ENCODE measurements around the gene GLG1. TPM values are rescaled to one million over a fixed set of nuclear protein-coding genes. Genes with fewer than 3 reads are reported as not detected.

The GLG1 gene
- total RNA-seq, 6 experiments from 2014 or later = 42.4 to 65.1 (median 44.7) TPM

DNA sequence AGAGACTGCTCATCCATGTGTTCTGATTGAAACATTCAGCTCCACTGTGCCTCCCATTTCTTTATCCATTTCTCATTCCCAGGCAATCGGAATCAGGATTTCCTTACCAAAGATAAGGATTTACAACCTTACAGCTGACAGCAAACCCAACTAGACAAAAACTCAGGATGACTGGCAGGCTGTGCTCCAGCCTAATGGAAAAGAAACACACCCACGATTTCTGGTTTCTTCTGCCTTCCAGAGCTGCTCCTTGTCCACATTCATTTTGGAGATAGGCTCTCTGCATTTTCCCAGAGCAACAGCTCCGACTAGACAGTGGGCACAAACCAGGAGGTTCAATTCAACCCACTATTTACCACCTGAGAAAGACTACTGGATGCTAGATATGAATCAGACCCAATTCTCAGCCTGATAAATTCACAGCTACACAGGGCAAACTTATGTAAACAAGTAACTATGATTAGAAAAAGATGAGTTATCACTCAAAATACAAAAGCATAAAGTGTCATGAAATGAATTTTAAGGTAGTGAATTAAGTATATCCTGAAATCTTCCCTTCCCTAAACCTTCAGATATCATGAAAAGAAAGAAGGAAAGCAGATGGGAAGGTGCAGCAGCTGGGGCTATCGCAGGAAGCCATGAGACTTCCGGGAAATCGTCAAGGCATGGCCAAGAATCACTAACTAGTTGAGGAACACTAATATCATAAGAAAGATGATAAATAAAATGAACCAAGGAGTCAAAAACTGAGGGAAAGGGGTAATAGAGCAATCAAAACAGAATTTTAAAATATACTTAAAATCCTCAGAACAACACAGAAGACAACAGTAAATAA, 140.8 kb downstream of the GLG1 start:
- peaks cover 9 to 90% (median 44%) of the 10 kb centered on the region in 4 donors for H3K36me3 ChIP-seq
- no peaks in the 10 kb centered on the region for H3K4me1 ChIP-seq
- no peak for TF ChIP-seq POLR2A (IDR thresholded peaks at IDR 0.05)
- TF ChIP-seq, protein P1, sequence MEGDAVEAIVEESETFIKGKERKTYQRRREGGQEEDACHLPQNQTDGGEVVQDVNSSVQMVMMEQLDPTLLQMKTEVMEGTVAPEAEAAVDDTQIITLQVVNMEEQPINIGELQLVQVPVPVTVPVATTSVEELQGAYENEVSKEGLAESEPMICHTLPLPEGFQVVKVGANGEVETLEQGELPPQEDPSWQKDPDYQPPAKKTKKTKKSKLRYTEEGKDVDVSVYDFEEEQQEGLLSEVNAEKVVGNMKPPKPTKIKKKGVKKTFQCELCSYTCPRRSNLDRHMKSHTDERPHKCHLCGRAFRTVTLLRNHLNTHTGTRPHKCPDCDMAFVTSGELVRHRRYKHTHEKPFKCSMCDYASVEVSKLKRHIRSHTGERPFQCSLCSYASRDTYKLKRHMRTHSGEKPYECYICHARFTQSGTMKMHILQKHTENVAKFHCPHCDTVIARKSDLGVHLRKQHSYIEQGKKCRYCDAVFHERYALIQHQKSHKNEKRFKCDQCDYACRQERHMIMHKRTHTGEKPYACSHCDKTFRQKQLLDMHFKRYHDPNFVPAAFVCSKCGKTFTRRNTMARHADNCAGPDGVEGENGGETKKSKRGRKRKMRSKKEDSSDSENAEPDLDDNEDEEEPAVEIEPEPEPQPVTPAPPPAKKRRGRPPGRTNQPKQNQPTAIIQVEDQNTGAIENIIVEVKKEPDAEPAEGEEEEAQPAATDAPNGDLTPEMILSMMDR (IDR thresholded peaks at IDR 0.05) = no peak
- H3K27me3 ChIP-seq = no peaks in the 10 kb centered on the region
- H3K27ac ChIP-seq = no peak overlapping the region
- no peak for ATAC-seq
- no peaks in the 10 kb centered on the region for H3K9me3 ChIP-seq
- 66% methylated on average over 6 of the region's 6 CpGs for WGBS (ENCODE audit: insufficient coverage, low coverage, low lambda C conversion rate, missing lambda C conversion rate)
- intact Hi-C loops (cut with DNase I) = no loop called here
- no peak for DNase-seq
- no peak overlapping the region for H3K4me3 ChIP-seq

DNA sequence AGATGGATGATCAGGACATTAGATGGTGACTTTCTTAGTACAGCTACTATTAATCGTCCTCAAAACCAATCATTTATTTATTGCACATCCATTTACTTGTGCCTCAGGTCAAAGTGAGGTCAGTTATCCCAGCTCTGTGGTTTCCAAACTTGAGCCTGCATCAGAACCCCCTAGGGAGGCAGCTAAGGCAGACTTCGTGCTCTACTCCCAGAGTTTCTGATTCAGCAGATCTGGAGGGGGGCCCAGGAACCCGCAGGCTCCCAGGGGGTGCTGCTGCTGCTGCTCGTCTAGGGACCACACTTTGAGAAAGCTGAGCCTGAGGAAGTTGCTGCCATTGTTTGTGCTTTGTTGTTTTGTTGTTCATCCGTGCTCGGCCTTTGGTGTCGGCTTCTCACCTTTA, 141.6 kb downstream of the GLG1 start:
- H3K4me3 ChIP-seq = no peak overlapping the region
- H3K27ac ChIP-seq = no peak overlapping the region
- ATAC-seq (no peak), DNase-seq (no peak)
- peaks cover 9 to 93% (median 41%) of the 10 kb centered on the region in 4 donors for H3K36me3 ChIP-seq
- TF ChIP-seq, protein P1 (IDR thresholded peaks at IDR 0.05) = no peak
- TF ChIP-seq POLR2A (IDR thresholded peaks at IDR 0.05) = no peak
- no peaks in the 10 kb centered on the region for H3K4me1 ChIP-seq
- no peaks in the 10 kb centered on the region for H3K9me3 ChIP-seq
- no peaks in the 10 kb centered on the region for H3K27me3 ChIP-seq
- intact Hi-C loops (cut with DNase I) = no loop called here
- 81% methylated on average over 5 of the region's 7 CpGs for WGBS (ENCODE audit: insufficient coverage, low coverage, low lambda C conversion rate, missing lambda C conversion rate)

DNA sequence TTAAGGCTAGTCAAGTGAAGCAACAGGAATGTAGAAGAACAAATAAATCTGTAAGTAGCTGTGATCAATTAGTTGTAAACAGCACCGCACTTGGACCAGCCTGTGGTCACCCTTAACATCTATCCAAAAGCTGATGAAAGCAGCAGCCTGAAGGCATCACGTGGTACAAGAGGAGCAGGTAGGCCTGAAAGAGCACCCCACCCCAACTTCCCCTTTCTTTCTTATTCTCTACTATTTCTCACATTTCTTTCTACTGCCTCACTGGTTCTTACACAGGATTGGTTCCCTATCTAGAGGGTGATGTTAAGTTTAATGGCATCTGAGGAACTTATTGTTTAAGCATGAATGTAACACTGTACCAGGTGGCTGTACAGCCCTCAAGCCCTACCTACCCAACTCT, 143.0 kb downstream of the GLG1 start:
- H3K36me3 ChIP-seq = peaks cover 9 to 92% (median 40%) of the 10 kb centered on the region in 4 donors
- H3K4me1 ChIP-seq = no peaks in the 10 kb centered on the region
- H3K27ac ChIP-seq = no peak overlapping the region
- H3K27me3 ChIP-seq = no peaks in the 10 kb centered on the region
- ATAC-seq (no peak), DNase-seq (no peak)
- H3K9me3 ChIP-seq = no peaks in the 10 kb centered on the region
- intact Hi-C loops (cut with DNase I) = no loop called here
- WGBS (ENCODE audit: insufficient coverage, low coverage, low lambda C conversion rate, missing lambda C conversion rate) = 84% methylated on average over 2 of the region's 2 CpGs
- no peak overlapping the region for H3K4me3 ChIP-seq
- TF ChIP-seq, protein P1 (IDR thresholded peaks at IDR 0.05) = no peak
- TF ChIP-seq POLR2A (IDR thresholded peaks at IDR 0.05) = no peak

DNA sequence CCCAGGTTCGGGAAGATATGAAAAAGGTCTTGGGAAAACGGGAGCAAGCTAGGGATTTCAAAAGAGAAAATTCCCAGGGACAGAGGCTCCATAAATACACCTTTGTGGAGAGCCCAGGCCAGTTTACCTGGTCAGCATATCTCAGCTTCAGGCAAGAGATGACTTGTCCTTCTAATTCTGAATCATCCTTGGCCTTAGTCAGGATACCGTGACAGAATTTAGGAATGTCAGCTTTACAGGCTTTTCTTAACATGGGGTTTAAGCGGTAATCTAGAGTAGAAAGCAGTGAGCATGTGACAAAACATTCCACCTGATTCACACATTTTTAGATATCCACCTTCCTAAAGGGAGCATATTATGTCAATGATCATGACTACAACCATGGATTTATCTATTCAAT, 144.6 kb downstream of the GLG1 start:
- no peaks in the 10 kb centered on the region for H3K9me3 ChIP-seq
- whole genome bisulfite sequencing (ENCODE audit: insufficient coverage, low coverage, low lambda C conversion rate, missing lambda C conversion rate) = 74% methylated on average over 2 of the region's 4 CpGs
- intact Hi-C loops (cut with DNase I) = no loop called here
- H3K27ac ChIP-seq = no peak overlapping the region
- no peak for ATAC-seq
- no peak for DNase-seq
- TF ChIP-seq POLR2A (IDR thresholded peaks at IDR 0.05) = no peak
- TF ChIP-seq, protein P1 (IDR thresholded peaks at IDR 0.05) = no peak
- H3K27me3 ChIP-seq = no peaks in the 10 kb centered on the region
- no peak overlapping the region for H3K4me3 ChIP-seq
- no peaks in the 10 kb centered on the region for H3K4me1 ChIP-seq
- H3K36me3 ChIP-seq = peaks cover 9 to 84% (median 35%) of the 10 kb centered on the region in 4 donors

Measured in right lobe of liver (tissue), 6 donors.